IMR-90 (cell line): ENCODE data around the gene DUSP7. TPM values are rescaled to one million over a fixed set of nuclear protein-coding genes. Genes with fewer than 3 reads are reported as not detected.

Source experiments
- ATAC-seq: fragments of 200-7000 bp; cut with Tn5 transposase; 2 replicates; pipeline ENCODE4 v1.9.1; 2020; ENCODE audit warnings: low read depth, mild to moderate bottlenecking, moderate library complexity
- BruUV-seq: library from RNA; stranded (reverse); fragments of 400-500 nt; replicated peaks from 2 replicates; lab custom pipeline; 2021; lab: Mats Ljungman, UMichigan
- CTCF ChIA-PET: fragments of 300-600 bp; formaldehyde crosslinking; extraction: SDS; loops from one replicate; lab custom pipeline; 2021; ENCODE audit warnings: antibody characterized with exemption; lab: Yijun Ruan, JAX
- POLR2A ChIA-PET: fragments of 300-600 bp; sonication (Branson Sonifier 250); formaldehyde crosslinking; loops from one replicate; lab custom pipeline; 2022; ENCODE audit warnings: antibody characterized with exemption; ENCODE audit not compliant: unreplicated experiment; lab: Charles Lee
- DNase-seq: peaks from one replicate; pipeline ENCODE4 v3.0.0; 2013
- H2AFZ ChIP-seq: replicated peaks from 2 replicates; pipeline ENCODE3; 2013; ENCODE audit warnings: low read length, mild to moderate bottlenecking; ENCODE audit not compliant: poor library complexity
- H2AK5ac ChIP-seq: 2 replicates; pipeline ENCODE4 v1.6.1; 2013; ENCODE audit warnings: low read depth, low read length, inconsistent platforms
- H2AK9ac ChIP-seq: replicated peaks from 2 replicates; pipeline ENCODE3; 2013; ENCODE audit warnings: mild to moderate bottlenecking, low read depth, low read length, moderate library complexity; ENCODE audit not compliant: poor library complexity
- H2BK120ac ChIP-seq: 2 replicates; pipeline ENCODE4 v1.6.1; 2013; ENCODE audit warnings: low read depth, low read length, inconsistent platforms
- H2BK15ac ChIP-seq: 3 replicates; pipeline ENCODE4 v1.6.1; 2013; ENCODE audit warnings: low read depth, low read length, inconsistent platforms
- H2BK20ac ChIP-seq: 2 replicates; pipeline ENCODE4 v1.6.1; 2013; ENCODE audit warnings: low read depth, mild to moderate bottlenecking, inconsistent platforms, low read length, moderate library complexity
- H2BK5ac ChIP-seq: 2 replicates; pipeline ENCODE4 v1.6.1; 2013; ENCODE audit warnings: mild to moderate bottlenecking, low read depth, low read length, inconsistent platforms; ENCODE audit not compliant: poor library complexity, severe bottlenecking
- H3K14ac ChIP-seq: replicated peaks from 2 replicates; pipeline ENCODE4 v1.6.1; 2013; ENCODE audit warnings: low read depth, low read length, inconsistent platforms
- H3K18ac ChIP-seq: 2 replicates; pipeline ENCODE4 v1.6.1; 2013; ENCODE audit warnings: low read depth, low read length, control low read depth
- H3K23ac ChIP-seq: 2 replicates; pipeline ENCODE4 v1.6.1; 2013; ENCODE audit warnings: low read depth, low read length, inconsistent platforms
- H3K27ac ChIP-seq: 2 replicates; pipeline ENCODE4 v1.5.1; 2013; ENCODE audit warnings: mild to moderate bottlenecking, control low read depth, low read length; ENCODE audit not compliant: insufficient read depth
- H3K27me3 ChIP-seq: 2 replicates; pipeline ENCODE4 v1.6.1; 2013; ENCODE audit warnings: low read length; ENCODE audit not compliant: control insufficient read depth, insufficient read depth
- H3K36me3 ChIP-seq: 2 replicates; pipeline ENCODE4 v1.6.1; 2013; ENCODE audit warnings: low read length, mixed read lengths; ENCODE audit not compliant: control insufficient read depth, insufficient read depth
- H3K4ac ChIP-seq: 2 replicates; pipeline ENCODE4 v1.6.1; 2013; ENCODE audit warnings: low read depth, low read length, inconsistent platforms
- H3K4me1 ChIP-seq: 2 replicates; pipeline ENCODE4 v1.6.1; 2013; ENCODE audit warnings: low read length, mixed read lengths; ENCODE audit not compliant: control insufficient read depth, insufficient read depth
- H3K4me2 ChIP-seq: 2 replicates; pipeline ENCODE4 v1.6.1; 2013; ENCODE audit warnings: low read depth, mild to moderate bottlenecking, control low read depth, low read length, moderate library complexity
- H3K4me3 ChIP-seq: 2 replicates; pipeline ENCODE4 v1.5.1; 2013; ENCODE audit warnings: low read depth, mild to moderate bottlenecking, control low read depth, low read length, moderate library complexity; ENCODE audit not compliant: insufficient read depth
- H3K56ac ChIP-seq: 2 replicates; pipeline ENCODE4 v1.6.1; 2013; ENCODE audit warnings: low read length, inconsistent platforms; ENCODE audit not compliant: insufficient read depth; ENCODE audit errors: extremely low read depth
- H3K79me1 ChIP-seq, 2 experiments: 2 replicates each; pipeline ENCODE4 v1.6.1; 2013; ENCODE audit warnings: low read length in 2 of 2, inconsistent platforms in 1 of 2, low read depth in 1 of 2
- H3K9ac ChIP-seq: 2 replicates; pipeline ENCODE4 v1.6.1; 2013; ENCODE audit warnings: low read depth, low read length, control low read depth
- H3K9me1 ChIP-seq: 2 replicates; pipeline ENCODE4 v1.6.1; 2013; ENCODE audit warnings: low read length, inconsistent platforms; ENCODE audit not compliant: insufficient read depth
- H3K9me3 ChIP-seq: 2 replicates; pipeline ENCODE4 v1.6.1; 2013; ENCODE audit warnings: low read length; ENCODE audit not compliant: control insufficient read depth, insufficient read depth
- H4K20me1 ChIP-seq: 2 replicates; pipeline ENCODE4 v1.6.1; 2013; ENCODE audit warnings: low read length, inconsistent platforms; ENCODE audit not compliant: insufficient read depth
- H4K5ac ChIP-seq: 2 replicates; pipeline ENCODE4 v1.6.1; 2013; ENCODE audit warnings: mild to moderate bottlenecking, low read depth, low read length, control low read depth
- H4K8ac ChIP-seq, 2 experiments: 2 replicates each; pipeline ENCODE4 v1.6.1; 2013; ENCODE audit warnings: low read depth in 2 of 2, low read length in 2 of 2, control low read depth in 1 of 2, inconsistent platforms in 1 of 2
- H4K91ac ChIP-seq: 2 replicates; pipeline ENCODE4 v1.6.1; 2013; ENCODE audit warnings: low read depth, low read length, inconsistent platforms; ENCODE audit not compliant: insufficient read depth
- CHD1 ChIP-seq: IDR thresholded peaks from 2 replicates; pipeline ENCODE4 v1.6.1; 2012; ENCODE audit warnings: low read depth, low read length, improper control_type of control experiment
- FOS ChIP-seq: fragments of 150-350 bp; IDR thresholded peaks from 2 replicates; pipeline ENCODE4 v1.6.1; 2016; ENCODE audit warnings: low read depth, low read length
- MAFK ChIP-seq: IDR thresholded peaks from 2 replicates; pipeline ENCODE4 v1.6.1; 2012; ENCODE audit warnings: low read depth, low read length, improper control_type of control experiment
- RAD21 ChIP-seq: IDR thresholded peaks from 2 replicates; pipeline ENCODE4 v1.6.1; 2012; ENCODE audit warnings: low read length, improper control_type of control experiment
- RFX5 ChIP-seq: IDR thresholded peaks from 2 replicates; pipeline ENCODE4 v1.8.0; 2012; ENCODE audit warnings: low read depth, mild to moderate bottlenecking, low read length, moderate library complexity
- USF2 ChIP-seq: fragments of 150-350 bp; IDR thresholded peaks from 2 replicates; pipeline ENCODE4 v1.6.1; 2017; ENCODE audit warnings: mild to moderate bottlenecking, antibody characterized with exemption, low read length, low read depth
- WGBS, 2 experiments: methylation state at CpG; one replicate each; pipeline versions ENCODE4 v1.1.5 to v1.1.7; 2013; ENCODE audit warnings: missing lambda C conversion rate in 2 of 2; ENCODE audit not compliant: insufficient read length in 1 of 2; ENCODE audit errors: extremely low coverage in 2 of 2; 5-methylcytosine and 5-hydroxymethylcytosine counted together
- dilution Hi-C: fragments of 300-500 bp; cut with HindIII; formaldehyde crosslinking; loops from one replicate; pipeline ENCODE4 v1.14.3; 2018; ENCODE audit warnings: low sequenced_read_pairs; ENCODE audit not compliant: unreplicated experiment
- in situ Hi-C: fragments of 300-500 bp; cut with MboI; formaldehyde crosslinking; loops from 3 replicates; pipeline ENCODE4 v1.14.3; 2019; ENCODE audit warnings: low sequenced_read_pairs, inconsistent platforms, mixed read lengths
- intact Hi-C: fragments of 100-400 bp; cut with micrococcal nuclease; formaldehyde crosslinking; loops from 2 replicates; pipeline ENCODE4 v1.10.0; 2022
- polyA plus RNA-seq, 3 experiments: library from polyadenylated mRNA; depleted of rRNA; stranded (reverse); fragments of >200 nt; gene quantifications; 2 replicates each; pipeline ENCODE4 v1.2.3, GENCODE V29; 2012; ENCODE audit warnings: low replicate concordance in 1 of 3
- total RNA-seq: library from RNA; depleted of rRNA; stranded (reverse); fragments of >200 nt; gene quantifications from 2 replicates; pipeline ENCODE4 v1.2.3, GENCODE V29; 2012

The DUSP7 gene
- total and polyA plus RNA-seq, 2 of the 4 experiments (the other 2 are of a cell fraction) = 9.3 to 24.0 TPM

DNA sequence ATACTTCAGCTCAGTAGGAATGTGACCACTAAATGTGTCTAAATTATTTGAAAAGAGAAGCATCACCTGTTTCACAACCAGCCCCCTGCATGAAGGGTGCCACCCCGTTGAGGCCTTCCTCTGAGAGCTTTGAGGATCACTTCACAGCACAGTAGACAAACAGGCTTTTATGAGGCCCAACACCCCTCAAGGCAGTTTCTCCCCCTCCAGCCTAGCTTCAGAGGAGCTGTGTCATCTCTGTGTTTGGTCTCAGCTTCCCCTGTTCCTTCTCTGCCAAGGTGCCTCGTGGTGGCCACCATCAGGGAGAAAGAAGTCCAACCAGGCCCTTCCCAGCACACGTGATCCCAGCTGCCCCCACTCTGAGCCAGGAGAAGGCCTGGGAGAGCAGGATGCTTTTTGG is 21.6 kb upstream of the DUSP7 start:
- Histone ChIP-seq H3K14ac (no peak overlapping the region), H3K4me2 (no peak overlapping the region), H3K36me3 (peaks cover 4% of the 10 kb centered on the region; the same call in 1 of the 2 replicates), H3K18ac (no peak overlapping the region), H3K4me1 (peaks cover 3% of the 10 kb centered on the region; the same call in 1 of the 2 replicates), H3K79me1 (no peaks in the 10 kb centered on the region), H3K4ac (no peak overlapping the region), H3K9me1 (peaks cover 3% of the 10 kb centered on the region; the same call in 1 of the 2 replicates), H3K9me3 (no peaks in the 10 kb centered on the region), H3K27ac (no peak overlapping the region), H4K20me1 (no peaks in the 10 kb centered on the region), H3K23ac (no peak overlapping the region), H4K91ac (no peak overlapping the region), H4K8ac (no peak overlapping the region), H2AK9ac (peak overlapping the region; percentile 78), H3K4me3 (no peak overlapping the region), H2BK120ac (no peak overlapping the region), H2AFZ (peak overlapping the region; percentile 58), H4K5ac (no peak overlapping the region; the same call in 1 of the 2 replicates), H3K56ac (no peak overlapping the region), H2BK20ac (no peak overlapping the region), H2AK5ac (no peak overlapping the region), H3K9ac (peak overlapping the region; percentile 14; the same call in 1 of the 2 replicates), H2BK5ac (no peak overlapping the region), H3K27me3 (no peaks in the 10 kb centered on the region), H2BK15ac (no peak overlapping the region)
- TF ChIP-seq FOS (no peak), MAFK (no peak), CHD1 (no peak), RAD21 (no peak), USF2 (no peak), RFX5 (no peak)
- ATAC-seq (no peak), DNase-seq (no peak)
- CTCF ChIA-PET = no interaction called here
- intact Hi-C loops (no loop called here), in situ Hi-C loops (no loop called here), dilution Hi-C loops (no loop called here)
- BruUV-seq = no TSS peak
- POLR2A ChIA-PET = no interaction called here
- WGBS, 2 experiments = no CpG with 5 or more reads among the region's 3 CpGs
